CD4-positive, CD25-positive, alpha-beta regulatory T cell (primary cell): Measurements from ENCODE around the gene PLEKHH2. TPM values are rescaled to one million over a fixed set of nuclear protein-coding genes. Genes with fewer than 3 reads are reported as not detected.

Source experiments
- ATAC-seq, 2 donors: fragments of 150-1000 bp; cut with Tn5 transposase; one replicate each; pipeline ENCODE4 v1.10.0; 2021; ENCODE audit warnings: low read depth in 2 of 2, moderate number of reproducible peaks in 2 of 2, moderate library complexity in 1 of 2
- DNase-seq, 3 donors: peaks; one replicate each; pipeline versions ENCODE4 v3.0.0 to v3.0.0-alpha.2; 2012 to 2022; ENCODE audit warnings: mixed read lengths in 1 of 3
- H3K27ac ChIP-seq: one replicate; pipeline ENCODE4 v1.7.0; 2013; ENCODE audit warnings: mild to moderate bottlenecking, low read length; ENCODE audit not compliant: insufficient read depth, poor library complexity, severe bottlenecking
- H3K27me3 ChIP-seq: one replicate; pipeline ENCODE4 v1.7.0; 2013; ENCODE audit warnings: low read length; ENCODE audit not compliant: control insufficient read depth, insufficient read depth
- H3K36me3 ChIP-seq: one replicate; pipeline ENCODE4 v1.7.0; 2013; ENCODE audit warnings: mild to moderate bottlenecking, low read length, moderate library complexity; ENCODE audit not compliant: control insufficient read depth, insufficient read depth
- H3K4me1 ChIP-seq: 2 replicates; pipeline ENCODE4 v1.7.0; 2013; ENCODE audit warnings: mild to moderate bottlenecking, low read length; ENCODE audit not compliant: insufficient read depth, control insufficient read depth, poor library complexity, severe bottlenecking
- H3K4me3 ChIP-seq: one replicate; pipeline ENCODE4 v1.7.0; 2013; ENCODE audit warnings: low read depth, mild to moderate bottlenecking, low read length, moderate library complexity
- H3K9me3 ChIP-seq, 2 experiments: 1 replicate in 1 of 2; 2 replicates in 1 of 2; pipeline ENCODE4 v1.7.0; 2013; ENCODE audit warnings: low read length in 2 of 2, mild to moderate bottlenecking in 1 of 2, moderate library complexity in 1 of 2; ENCODE audit not compliant: control insufficient read depth in 2 of 2
- H3K27ac Mint-ChIP-seq, 3 donors: one replicate each; pipeline ENCODE4 v1.8.0; 2020 to 2022; ENCODE audit warnings: mild to moderate bottlenecking in 3 of 3, mixed read lengths in 3 of 3, moderate library complexity in 2 of 3
- H3K27me3 Mint-ChIP-seq: one replicate; pipeline ENCODE4 v1.8.0; 2022; ENCODE audit warnings: mild to moderate bottlenecking, mixed read lengths
- H3K36me3 Mint-ChIP-seq: one replicate; pipeline ENCODE4 v1.8.0; 2020; ENCODE audit warnings: mixed read lengths
- H3K4me1 Mint-ChIP-seq, 4 donors: one replicate each; pipeline ENCODE4 v1.8.0; 2020 to 2022; ENCODE audit warnings: mixed read lengths in 4 of 4, mild to moderate bottlenecking in 1 of 4
- H3K4me3 Mint-ChIP-seq, 4 donors: one replicate each; pipeline ENCODE4 v1.8.0; 2020 to 2022; ENCODE audit warnings: mild to moderate bottlenecking in 4 of 4, mixed read lengths in 4 of 4, moderate library complexity in 3 of 4
- H3K9me3 Mint-ChIP-seq, 7 donors: one replicate each; pipeline ENCODE4 v1.8.0; 2020 to 2022; ENCODE audit warnings: mixed read lengths in 7 of 7, mild to moderate bottlenecking in 3 of 7, moderate library complexity in 2 of 7
- polyA plus RNA-seq, 4 donors: library from polyadenylated mRNA; unstranded; fragments of 300-500 nt; fragmentation: Illumina TruSeq; gene quantifications; one replicate each; pipeline ENCODE4 v1.2.3, GENCODE V29; 2021
- total RNA-seq: library from RNA; stranded (reverse); gene quantifications from one replicate; pipeline ENCODE4 v1.2.3, GENCODE V29; 2022

The PLEKHH2 gene
- total and polyA plus RNA-seq, 5 donors from 2014 or later, result 0.18 to 1.2 (median 0.20) TPM; not detected in 2

- no peaks in the 10 kb centered on the region for H3K9me3 ChIP-seq
- Mint-ChIP-seq H3K4me1 (no peaks in the 10 kb centered on the region), H3K27ac (no peak overlapping the region), H3K27me3 (peaks cover 5% of the 10 kb centered on the region), H3K9me3 (no peaks in the 10 kb centered on the region), H3K4me3 (no peak overlapping the region), H3K36me3 (peaks cover 3% of the 10 kb centered on the region)
- no peaks in the 10 kb centered on the region for H3K4me1 ChIP-seq
- no peaks in the 10 kb centered on the region for H3K27me3 ChIP-seq
- H3K27ac ChIP-seq, result no peak overlapping the region
- H3K36me3 ChIP-seq, result no peaks in the 10 kb centered on the region
- no peak for ATAC-seq
- no peak overlapping the region for H3K4me3 ChIP-seq
- no peak for DNase-seq
Measured at GRCh38 chr2:43790147-43790546, 153.1 kb downstream of the PLEKHH2 start.

- H3K4me3 Mint-ChIP-seq, result no peak overlapping the region
- H3K36me3 ChIP-seq, result no peaks in the 10 kb centered on the region
- peaks cover 3% of the 10 kb centered on the region for H3K36me3 Mint-ChIP-seq
- H3K27ac ChIP-seq, result no peak overlapping the region
- H3K4me1 ChIP-seq, result no peaks in the 10 kb centered on the region
- peaks cover 5% of the 10 kb centered on the region for H3K27me3 Mint-ChIP-seq
- peaks cover 0 to 2% (median 0%) of the 10 kb centered on the region in 7 donors for H3K9me3 Mint-ChIP-seq
- no peak overlapping the region for H3K27ac Mint-ChIP-seq
- ATAC-seq (no peak), DNase-seq (no peak)
- no peaks in the 10 kb centered on the region for H3K27me3 ChIP-seq
- no peaks in the 10 kb centered on the region for H3K4me1 Mint-ChIP-seq
- H3K4me3 ChIP-seq, result no peak overlapping the region
- H3K9me3 ChIP-seq, result no peaks in the 10 kb centered on the region
Measured at GRCh38 chr2:43791035-43791765, 154.1 kb downstream of the PLEKHH2 start.

GRCh38 chr2:43792653-43793052 lies 155.6 kb downstream of the PLEKHH2 start:
- Mint-ChIP-seq H3K4me1 (no peaks in the 10 kb centered on the region), H3K27ac (no peak overlapping the region), H3K9me3 (peaks cover 0 to 2% (median 0%) of the 10 kb centered on the region in 7 donors), H3K4me3 (no peak overlapping the region), H3K27me3 (peaks cover 5% of the 10 kb centered on the region), H3K36me3 (peaks cover 3% of the 10 kb centered on the region)
- Histone ChIP-seq H3K9me3 (no peaks in the 10 kb centered on the region), H3K27ac (no peak overlapping the region), H3K36me3 (no peaks in the 10 kb centered on the region), H3K4me1 (no peaks in the 10 kb centered on the region), H3K4me3 (no peak overlapping the region), H3K27me3 (no peaks in the 10 kb centered on the region)
- DNase-seq (no peak), ATAC-seq (no peak)

- Mint-ChIP-seq H3K9me3 (peaks cover 0 to 2% (median 0%) of the 10 kb centered on the region in 7 donors), H3K36me3 (no peaks in the 10 kb centered on the region), H3K4me3 (no peak overlapping the region), H3K27ac (no peak overlapping the region), H3K4me1 (no peaks in the 10 kb centered on the region), H3K27me3 (peaks cover 5% of the 10 kb centered on the region)
- no peak overlapping the region for H3K27ac ChIP-seq
- no peak overlapping the region for H3K4me3 ChIP-seq
- H3K9me3 ChIP-seq, result no peaks in the 10 kb centered on the region
- DNase-seq (no peak), ATAC-seq (no peak)
- no peaks in the 10 kb centered on the region for H3K4me1 ChIP-seq
- no peaks in the 10 kb centered on the region for H3K36me3 ChIP-seq
- no peaks in the 10 kb centered on the region for H3K27me3 ChIP-seq
Measured at GRCh38 chr2:43794956-43795355, 157.9 kb downstream of the PLEKHH2 start.

GRCh38 chr2:43796206-43796605 lies 159.1 kb downstream of the PLEKHH2 start:
- ATAC-seq, result no peak
- no peaks in the 10 kb centered on the region for H3K9me3 ChIP-seq
- DNase-seq, result no peak
- no peak overlapping the region for H3K4me3 ChIP-seq
- Mint-ChIP-seq H3K36me3 (no peaks in the 10 kb centered on the region), H3K27me3 (peaks cover 5% of the 10 kb centered on the region), H3K9me3 (peaks cover 0 to 2% (median 0%) of the 10 kb centered on the region in 7 donors), H3K4me3 (no peak overlapping the region), H3K4me1 (no peaks in the 10 kb centered on the region), H3K27ac (no peak overlapping the region)
- H3K4me1 ChIP-seq, result no peaks in the 10 kb centered on the region
- no peaks in the 10 kb centered on the region for H3K36me3 ChIP-seq
- no peaks in the 10 kb centered on the region for H3K27me3 ChIP-seq
- H3K27ac ChIP-seq, result no peak overlapping the region

- DNase-seq, result no peak
- Mint-ChIP-seq H3K4me3 (no peak overlapping the region), H3K27ac (no peak overlapping the region), H3K4me1 (no peaks in the 10 kb centered on the region), H3K9me3 (peaks cover 0 to 2% (median 0%) of the 10 kb centered on the region in 7 donors), H3K36me3 (peaks cover 5% of the 10 kb centered on the region), H3K27me3 (peaks cover 5% of the 10 kb centered on the region)
- H3K36me3 ChIP-seq, result no peaks in the 10 kb centered on the region
- H3K4me3 ChIP-seq, result no peak overlapping the region
- no peaks in the 10 kb centered on the region for H3K4me1 ChIP-seq
- no peaks in the 10 kb centered on the region for H3K9me3 ChIP-seq
- H3K27me3 ChIP-seq, result no peaks in the 10 kb centered on the region
- no peak for ATAC-seq
- H3K27ac ChIP-seq, result no peak overlapping the region
Measured at GRCh38 chr2:43798300-43798699, 161.2 kb downstream of the PLEKHH2 start.

- no peak overlapping the region for H3K27ac Mint-ChIP-seq
- no peaks in the 10 kb centered on the region for H3K36me3 ChIP-seq
- H3K4me1 ChIP-seq, result no peaks in the 10 kb centered on the region
- no peak for ATAC-seq
- H3K4me3 ChIP-seq, result no peak overlapping the region
- peaks cover 0 to 1% (median 0%) of the 10 kb centered on the region in 7 donors for H3K9me3 Mint-ChIP-seq
- H3K27me3 Mint-ChIP-seq, result no peaks in the 10 kb centered on the region
- H3K27ac ChIP-seq, result no peak overlapping the region
- no peaks in the 10 kb centered on the region for H3K4me1 Mint-ChIP-seq
- H3K36me3 Mint-ChIP-seq, result peaks cover 12% of the 10 kb centered on the region
- no peaks in the 10 kb centered on the region for H3K9me3 ChIP-seq
- no peaks in the 10 kb centered on the region for H3K27me3 ChIP-seq
- DNase-seq, result no peak
- no peak overlapping the region for H3K4me3 Mint-ChIP-seq
Measured at GRCh38 chr2:43800894-43801293, 163.8 kb downstream of the PLEKHH2 start.

- H3K4me3 ChIP-seq, result no peak overlapping the region
- peaks cover 17% of the 10 kb centered on the region for H3K36me3 Mint-ChIP-seq
- no peak overlapping the region for H3K27ac Mint-ChIP-seq
- H3K27me3 ChIP-seq, result no peaks in the 10 kb centered on the region
- H3K4me1 ChIP-seq, result no peaks in the 10 kb centered on the region
- no peak overlapping the region for H3K4me3 Mint-ChIP-seq
- H3K9me3 ChIP-seq, result no peaks in the 10 kb centered on the region
- H3K4me1 Mint-ChIP-seq, result no peaks in the 10 kb centered on the region
- no peaks in the 10 kb centered on the region for H3K9me3 Mint-ChIP-seq
- ATAC-seq (no peak), DNase-seq (no peak)
- H3K36me3 ChIP-seq, result no peaks in the 10 kb centered on the region
- H3K27me3 Mint-ChIP-seq, result no peaks in the 10 kb centered on the region
- no peak overlapping the region for H3K27ac ChIP-seq
Measured at GRCh38 chr2:43802135-43802534, 165.1 kb downstream of the PLEKHH2 start.
